Measurements from ENCODE around the gene LNX1. TPM values are rescaled to one million over a fixed set of nuclear protein-coding genes. Genes with fewer than 3 reads are reported as not detected.

LNX1 gene
- total and polyA plus RNA-seq, 10 of the 15 experiments (the other 5 are each of a cell fraction or from before 2014, with no cell fraction given), result 0.72 to 1.4 (median 1.0) TPM

GRCh38 chr4:53557669-53558064 lies 33.6 kb downstream of the LNX1 start:
- Histone ChIP-seq H4K20me1 (ENCODE audit: control insufficient read depth, insufficient read depth) (no peaks in the 10 kb centered on the region), H3K4me3 (no peak overlapping the region), H3K36me3 (ENCODE audit: control insufficient read depth in 2 of 2, insufficient read depth in 2 of 2, low read length in 1 of 2) (no peaks in the 10 kb centered on the region), H3K79me2 (ENCODE audit: control insufficient read depth, insufficient read depth, low read length) (no peaks in the 10 kb centered on the region), H3K27ac (ENCODE audit: control insufficient read depth, insufficient read depth) (no peak overlapping the region), H3K4me2 (ENCODE audit: control insufficient read depth, insufficient read depth) (no peak overlapping the region), H3K27me3 (replicated peaks in 1 of 2; ENCODE audit: control insufficient read depth in 2 of 2, insufficient read depth in 2 of 2, low read length in 1 of 2) (no peaks in the 10 kb centered on the region), H2AFZ (ENCODE audit: control insufficient read depth, low read depth, low read length) (no peak overlapping the region), H3K4me1 (ENCODE audit: control insufficient read depth, insufficient read depth, low read length) (no peaks in the 10 kb centered on the region; the same call in 1 of the 2 replicates), H3K9me3 (replicated peaks; ENCODE audit: control insufficient read depth, insufficient read depth, low read length) (no peaks in the 10 kb centered on the region), H3K9ac (ENCODE audit: control insufficient read depth, insufficient read depth, low read length) (no peak overlapping the region)
- in situ Hi-C loops (cut with MboI), result no loop called here
- RAD21 ChIA-PET (ENCODE audit: unreplicated experiment), result interaction anchor here (0.9 to 1.0 kb wide), 2 partner anchors 83 to 96 kb away, joined by 4 to 5 read pairs; no protein-coding TSS in a partner anchor
- FAIRE-seq (no peak), ATAC-seq (peak; percentile 63), DNase-seq (ENCODE audit: low read depth, low spot score) (no peak)
- no TSS peak for BruUV-seq (replicated peaks)
- TF ChIP-seq CBFB (IDR thresholded peaks at IDR 0.05; ENCODE audit: low read depth) (no peak), TCF7 (IDR thresholded peaks at IDR 0.05; ENCODE audit: borderline replicate concordance) (no peak)
- CTCF ChIA-PET, result interaction anchor here (0.8 to 1.4 kb wide), 2 partner anchors 36 to 43 kb away, joined by 3 read pairs; no protein-coding TSS in a partner anchor
- POLR2A ChIA-PET, result no interaction called here
- intact Hi-C loops (cut with micrococcal nuclease; ENCODE audit: unreplicated experiment), result no loop called here
- SMC1A ChIA-PET (ENCODE audit: uncharacterized antibody, unreplicated experiment), result interaction anchor here (0.7 to 2.3 kb wide), 5 partner anchors 10 to 246 kb away, joined by 3 to 9 read pairs (median 3); no protein-coding TSS in a partner anchor
- WGBS (ENCODE audit: insufficient coverage, insufficient replicate concordance, low lambda C conversion rate, missing lambda C conversion rate), result 40% methylated on average over 5 of the region's 5 CpGs

GRCh38 chr4:53556651-53557050 lies 34.6 kb downstream of the LNX1 start:
- no peak for FAIRE-seq
- no peak for DNase-seq (ENCODE audit: low read depth, low spot score)
- TF ChIP-seq REST (IDR thresholded peaks at IDR 0.05; ENCODE audit: low read depth, low read length) (no peak), ETV6 (conservative IDR thresholded peaks at IDR 0.05 in 1 of 2, IDR thresholded peaks at IDR 0.05 in 1 of 2; ENCODE audit: borderline replicate concordance in 1 of 2, low read depth in 1 of 2) (no peak), GATAD2B (conservative IDR thresholded peaks at IDR 0.05; ENCODE audit: low read depth) (no peak), EGR1 (IDR thresholded peaks at IDR 0.05; ENCODE audit: borderline replicate concordance in 1 of 2, low read depth in 2 of 2, low read length in 2 of 2) (no peak), ZBTB40 (IDR thresholded peaks at IDR 0.05; ENCODE audit: borderline replicate concordance) (no peak)

More at GRCh38 chr4:53556651-53557050, 34.6 kb downstream of the LNX1 start:
- Histone ChIP-seq H3K27ac (ENCODE audit: control insufficient read depth, insufficient read depth) (no peak overlapping the region), H2AFZ (ENCODE audit: control insufficient read depth, low read depth, low read length) (no peak overlapping the region), H3K9ac (ENCODE audit: control insufficient read depth, insufficient read depth, low read length) (no peak overlapping the region), H3K4me1 (ENCODE audit: control insufficient read depth, insufficient read depth, low read length) (no peaks in the 10 kb centered on the region; the same call in 1 of the 2 replicates), H3K4me2 (ENCODE audit: control insufficient read depth, insufficient read depth) (no peak overlapping the region), H3K9me3 (replicated peaks; ENCODE audit: control insufficient read depth, insufficient read depth, low read length) (no peaks in the 10 kb centered on the region), H3K36me3 (ENCODE audit: control insufficient read depth in 2 of 2, insufficient read depth in 2 of 2, low read length in 1 of 2) (no peaks in the 10 kb centered on the region), H3K79me2 (ENCODE audit: control insufficient read depth, insufficient read depth, low read length) (no peaks in the 10 kb centered on the region), H4K20me1 (ENCODE audit: control insufficient read depth, insufficient read depth) (no peaks in the 10 kb centered on the region), H3K27me3 (replicated peaks in 1 of 2; ENCODE audit: control insufficient read depth in 2 of 2, insufficient read depth in 2 of 2, low read length in 1 of 2) (no peaks in the 10 kb centered on the region), H3K4me3 (no peak overlapping the region)
- SMC1A ChIA-PET (ENCODE audit: uncharacterized antibody, unreplicated experiment), result interaction anchor here (0.7 to 2.3 kb wide), 7 partner anchors 11 to 103 kb away, joined by 3 to 9 read pairs (median 3); no protein-coding TSS in a partner anchor
- WGBS (ENCODE audit: insufficient coverage, insufficient replicate concordance, low lambda C conversion rate, missing lambda C conversion rate), result 14% methylated on average over 2 of the region's 2 CpGs
- POLR2A ChIA-PET, result no interaction called here
- CTCF ChIA-PET, result no interaction called here
- RAD21 ChIA-PET (ENCODE audit: unreplicated experiment), result interaction anchor here (0.9 kb wide), 1 partner anchor 97 kb away, joined by 5 read pairs; no protein-coding TSS in a partner anchor
- ATAC-seq, result no peak
- BruUV-seq (replicated peaks), result no TSS peak
- intact Hi-C loops (cut with micrococcal nuclease; ENCODE audit: unreplicated experiment) (no loop called here), in situ Hi-C loops (cut with MboI) (no loop called here)

Measured in GM12878 (cell line).